ENCODE data around the gene UBE2G2.

DNA sequence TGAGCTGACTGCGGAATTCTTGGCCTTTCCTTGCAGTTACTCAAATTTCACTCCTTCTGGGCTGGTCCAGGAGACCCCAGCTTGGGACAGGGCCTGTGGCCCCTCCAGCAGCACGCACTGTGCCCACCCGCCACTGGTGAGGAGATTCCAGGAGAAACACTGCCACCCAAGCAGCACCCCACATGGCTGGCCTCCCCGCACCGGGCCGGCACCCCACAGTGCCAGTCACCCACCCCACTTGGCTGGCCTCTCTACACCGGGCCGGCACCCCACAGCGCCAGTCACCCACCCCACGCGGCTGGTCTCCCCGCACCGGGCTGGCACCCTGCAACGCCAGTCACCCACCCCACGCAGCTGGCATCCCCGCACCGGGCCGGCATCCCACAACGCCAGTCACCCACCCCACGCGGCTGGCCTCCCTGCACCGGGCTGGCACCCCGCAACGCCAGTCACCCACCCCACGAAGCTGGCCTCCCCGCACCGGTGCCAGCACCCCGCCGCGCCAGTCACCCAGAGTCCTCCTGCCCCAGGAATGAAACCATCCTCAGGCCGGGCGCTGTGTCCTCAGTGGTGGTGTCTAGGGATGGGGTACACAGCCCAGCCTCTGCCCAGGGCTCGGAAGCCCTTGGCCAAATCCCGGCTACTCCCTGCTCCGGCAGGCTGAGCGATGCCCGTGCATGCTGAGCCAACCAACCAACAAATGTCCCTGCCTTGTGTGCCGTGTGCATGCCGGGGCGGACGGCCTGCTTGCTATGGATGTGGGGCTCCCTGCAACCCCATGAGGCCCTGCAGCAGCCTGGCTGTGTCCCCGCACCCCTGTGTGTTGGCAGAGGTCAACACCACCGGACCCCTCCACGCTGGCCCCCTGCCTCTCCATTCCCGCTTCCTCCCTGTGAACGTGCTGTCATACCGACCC is 51.6 kb downstream of the UBE2G2 start:
- TF ChIP-seq EP300 (IDR thresholded peaks at IDR 0.05) (no peak), POLR2A (IDR thresholded peaks at IDR 0.05) (no peak), POLR2AphosphoS5 (IDR thresholded peaks at IDR 0.05) (no peak)
- TF ChIP-seq, protein P1, sequence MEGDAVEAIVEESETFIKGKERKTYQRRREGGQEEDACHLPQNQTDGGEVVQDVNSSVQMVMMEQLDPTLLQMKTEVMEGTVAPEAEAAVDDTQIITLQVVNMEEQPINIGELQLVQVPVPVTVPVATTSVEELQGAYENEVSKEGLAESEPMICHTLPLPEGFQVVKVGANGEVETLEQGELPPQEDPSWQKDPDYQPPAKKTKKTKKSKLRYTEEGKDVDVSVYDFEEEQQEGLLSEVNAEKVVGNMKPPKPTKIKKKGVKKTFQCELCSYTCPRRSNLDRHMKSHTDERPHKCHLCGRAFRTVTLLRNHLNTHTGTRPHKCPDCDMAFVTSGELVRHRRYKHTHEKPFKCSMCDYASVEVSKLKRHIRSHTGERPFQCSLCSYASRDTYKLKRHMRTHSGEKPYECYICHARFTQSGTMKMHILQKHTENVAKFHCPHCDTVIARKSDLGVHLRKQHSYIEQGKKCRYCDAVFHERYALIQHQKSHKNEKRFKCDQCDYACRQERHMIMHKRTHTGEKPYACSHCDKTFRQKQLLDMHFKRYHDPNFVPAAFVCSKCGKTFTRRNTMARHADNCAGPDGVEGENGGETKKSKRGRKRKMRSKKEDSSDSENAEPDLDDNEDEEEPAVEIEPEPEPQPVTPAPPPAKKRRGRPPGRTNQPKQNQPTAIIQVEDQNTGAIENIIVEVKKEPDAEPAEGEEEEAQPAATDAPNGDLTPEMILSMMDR (IDR thresholded peaks at IDR 0.05): no peak

All from stomach (tissue), 4 donors.